HG02759 (cell line): ENCODE measurements around the gene C5.

ENCODE experiments used
- ATAC-seq: cut with Tn5 transposase; IDR thresholded peaks from one replicate; pipeline ENCODE4 v1.9.1; 2021; ENCODE audit warnings: mild to moderate bottlenecking, moderate library complexity; ENCODE audit not compliant: unreplicated experiment

Gene C5

DNA sequence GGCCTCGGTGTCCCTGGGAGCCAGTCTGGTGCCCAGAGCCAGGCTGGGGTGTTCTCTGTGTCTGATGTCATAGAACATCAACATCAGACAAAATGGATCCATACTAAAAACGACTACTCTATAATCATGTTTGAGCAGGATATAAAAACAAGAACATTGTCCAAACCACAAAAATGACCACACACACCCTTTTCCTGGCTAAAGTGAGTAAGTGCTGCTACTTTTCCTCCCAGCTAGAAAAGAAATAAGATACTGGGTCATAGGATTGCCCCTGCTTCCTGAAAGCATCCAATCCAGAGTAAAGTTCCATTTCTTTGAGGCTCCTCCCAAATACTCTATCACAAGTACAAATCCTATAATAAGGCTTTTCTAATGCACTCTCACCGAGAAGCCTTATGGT is 103.8 kb downstream of the C5 start:
- ATAC-seq: no peak

DNA sequence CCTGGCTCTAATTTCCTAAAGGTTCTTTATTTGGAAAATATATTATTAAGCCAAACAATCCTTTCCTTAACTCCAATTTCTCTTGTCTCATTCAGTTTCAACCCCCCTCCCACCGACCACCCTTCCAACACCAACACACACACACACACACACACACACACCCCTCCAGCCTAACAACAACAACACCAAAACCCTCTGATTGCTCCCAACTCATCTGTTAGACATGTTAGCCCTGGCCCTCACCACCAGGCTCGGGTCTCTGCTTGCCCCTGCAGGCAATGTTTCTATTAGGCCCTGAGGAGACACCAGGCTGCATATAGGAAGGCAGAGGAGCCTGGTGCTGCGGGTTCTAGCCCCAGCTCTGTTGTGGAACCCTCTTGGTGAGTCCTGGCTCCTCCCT is 105.1 kb downstream of the C5 start:
- ATAC-seq: no peak

DNA sequence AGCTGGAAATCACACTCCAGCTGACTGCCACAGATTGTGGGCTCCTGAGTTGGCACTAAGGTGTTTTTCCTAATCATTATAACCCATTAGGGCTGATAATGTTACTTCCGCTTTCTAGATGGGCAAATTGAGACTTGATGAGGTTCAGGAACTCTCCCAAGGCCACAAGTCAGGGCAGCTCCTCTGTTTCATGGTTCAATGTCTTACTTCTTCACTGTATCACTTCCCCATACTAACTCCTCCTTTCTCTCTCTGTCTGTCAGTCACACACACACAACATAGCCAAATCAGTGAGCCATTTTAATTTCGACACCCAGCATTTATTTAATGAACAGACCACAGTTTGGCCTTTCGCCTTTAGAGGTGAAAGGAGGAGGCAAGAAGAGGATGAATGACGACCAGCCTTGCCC is 105.6 kb downstream of the C5 start:
- peak; percentile 99 for ATAC-seq

DNA sequence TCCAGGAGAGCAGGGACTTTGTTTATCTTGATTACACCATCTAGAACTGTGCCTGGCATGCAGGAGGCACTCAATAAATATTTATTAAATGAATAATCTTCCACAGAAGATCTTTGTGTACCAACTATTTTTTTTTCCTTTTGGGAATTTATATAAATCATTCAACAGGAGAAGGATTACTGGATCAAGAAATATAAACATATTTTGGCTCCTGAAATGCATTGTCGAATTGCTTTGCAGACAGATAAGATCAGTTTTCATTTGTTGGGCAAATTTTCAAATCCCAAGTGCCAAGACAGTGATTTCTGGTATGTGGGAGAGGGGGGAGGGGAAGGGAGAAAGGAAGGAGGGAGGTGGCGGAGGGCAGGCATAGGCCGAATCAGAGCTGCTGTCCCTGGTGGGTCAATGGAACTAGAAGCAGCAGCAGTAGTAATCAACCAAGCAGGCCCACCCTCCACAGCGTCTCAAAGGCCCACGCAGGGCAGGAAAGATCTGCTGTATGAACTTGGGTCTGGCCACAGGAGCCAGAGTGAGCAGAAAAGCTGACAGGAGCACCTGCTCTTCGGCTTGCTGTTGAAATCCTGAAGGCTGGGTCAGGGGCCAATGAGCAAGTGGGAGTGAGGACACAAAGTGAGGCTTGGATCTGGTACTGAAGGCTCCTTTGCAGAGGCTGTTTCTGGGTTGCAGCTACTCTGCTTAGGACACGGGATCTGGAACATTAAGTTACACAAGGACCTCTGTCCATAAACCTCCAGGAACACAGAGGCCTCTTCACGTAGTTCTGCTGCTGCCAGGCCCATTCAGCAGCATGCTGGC is 107.7 kb downstream of the C5 start:
- no peak for ATAC-seq

DNA sequence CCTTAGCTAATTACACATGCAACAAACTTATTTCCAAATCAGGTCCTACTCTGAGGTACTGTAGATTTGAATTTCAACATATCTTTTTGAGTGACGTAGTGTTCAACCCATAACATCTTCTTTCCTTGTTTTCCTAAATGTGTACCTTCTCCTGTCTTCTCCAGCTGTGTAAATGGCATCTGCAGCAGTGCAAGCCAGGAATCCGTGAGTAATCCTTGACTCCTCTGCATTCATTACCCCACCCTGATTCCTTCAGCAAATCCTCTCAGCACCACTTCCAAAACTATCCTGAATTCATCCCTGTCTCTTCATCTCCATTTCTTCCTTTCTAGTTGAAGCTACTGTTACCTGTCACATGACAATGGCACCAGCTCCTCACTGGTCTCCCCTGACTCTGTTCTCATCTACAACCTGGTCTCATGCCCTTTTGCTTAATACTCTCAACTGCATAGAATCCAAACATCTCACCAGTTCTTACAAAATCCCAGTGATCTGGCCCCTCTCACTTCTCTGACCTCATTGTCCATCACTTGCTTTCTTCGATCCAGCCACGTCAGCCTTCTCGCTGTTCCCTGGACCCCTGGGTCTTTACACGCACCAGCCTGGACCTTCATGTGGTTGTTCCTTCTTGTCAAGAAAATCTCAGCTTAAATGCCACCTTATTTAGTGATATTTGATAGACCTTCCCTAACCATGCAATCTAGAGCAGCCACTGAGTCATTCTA is 108.9 kb downstream of the C5 start:
- no peak for ATAC-seq

DNA sequence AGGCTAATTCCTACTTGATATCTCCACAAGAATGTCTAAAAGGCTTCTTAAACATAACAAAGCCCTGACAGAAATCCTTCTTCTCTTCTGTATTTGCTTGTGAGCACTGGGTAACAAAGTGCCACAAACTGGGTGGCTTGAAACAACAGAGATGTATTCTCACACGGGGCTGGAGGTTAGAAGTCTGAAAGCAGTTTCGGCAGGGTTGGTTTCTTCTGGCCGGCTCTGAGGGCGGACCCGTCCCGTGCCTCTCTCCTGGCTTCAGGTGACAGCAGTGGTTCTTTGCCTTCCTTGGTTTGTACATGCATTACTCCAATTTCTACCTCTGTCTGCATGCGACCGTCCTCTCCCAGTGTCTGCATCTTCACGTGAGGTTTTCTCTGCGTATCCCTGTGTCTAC is 109.5 kb downstream of the C5 start:
- ATAC-seq: no peak

DNA sequence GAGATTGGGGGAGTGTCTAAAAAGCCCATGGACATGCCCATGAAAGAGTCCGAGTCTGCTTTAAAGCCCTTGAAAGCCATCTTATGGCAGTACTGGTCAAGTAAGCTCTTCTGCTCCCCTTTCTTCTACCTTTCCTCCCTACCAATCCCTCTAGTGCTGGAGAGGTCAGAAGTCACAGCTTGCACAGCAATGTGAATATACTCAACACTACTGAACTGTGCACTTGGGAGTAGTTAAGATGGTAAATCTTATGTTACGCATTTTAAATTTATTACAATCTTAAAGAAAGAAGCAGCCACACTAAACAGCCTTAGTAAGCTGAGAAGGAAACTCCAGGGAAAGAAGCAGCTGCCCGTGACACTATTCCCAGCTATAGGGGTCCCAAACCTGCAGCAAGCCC is 111.2 kb downstream of the C5 start:
- ATAC-seq: no peak

DNA sequence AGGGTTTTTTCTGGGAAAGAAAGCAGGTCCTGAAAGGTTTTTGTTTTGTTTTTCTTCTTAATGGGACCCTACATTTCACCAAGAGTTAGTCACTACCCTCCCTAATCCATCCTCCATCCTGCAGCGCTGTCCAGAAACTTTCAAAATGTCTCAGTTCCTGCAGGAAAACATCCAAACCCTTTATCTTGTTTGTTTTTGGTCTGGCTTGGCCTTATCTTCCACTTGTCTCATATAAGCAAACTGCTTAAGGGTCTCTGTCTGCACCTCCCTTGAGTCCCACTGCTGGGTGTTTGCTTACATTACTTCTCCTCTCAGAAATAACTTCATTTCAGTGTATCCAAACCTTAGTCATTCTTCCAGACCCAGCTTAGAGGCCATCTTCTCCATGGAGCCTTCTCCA is 112.5 kb downstream of the C5 start:
- ATAC-seq: no peak

DNA sequence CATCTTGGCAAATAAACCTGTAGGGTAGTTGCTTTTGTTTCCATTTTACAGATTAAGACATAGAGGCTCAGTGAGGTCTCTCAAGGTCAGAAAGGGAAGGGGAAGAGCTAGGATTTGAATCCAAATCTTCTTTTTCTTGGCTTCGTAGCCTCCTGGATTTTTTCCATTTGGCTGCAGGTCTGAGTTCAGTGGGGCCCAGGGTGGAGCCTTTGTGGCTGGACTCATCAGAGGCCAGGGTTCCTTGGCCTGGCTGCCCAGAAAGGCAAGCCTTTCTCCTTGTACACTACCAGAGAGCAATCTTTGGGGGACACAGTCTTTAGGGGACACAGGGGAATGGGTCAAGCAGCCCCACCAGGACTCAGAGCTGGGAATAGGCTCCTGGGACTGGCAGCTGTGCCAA is 112.9 kb downstream of the C5 start:
- no peak for ATAC-seq

DNA sequence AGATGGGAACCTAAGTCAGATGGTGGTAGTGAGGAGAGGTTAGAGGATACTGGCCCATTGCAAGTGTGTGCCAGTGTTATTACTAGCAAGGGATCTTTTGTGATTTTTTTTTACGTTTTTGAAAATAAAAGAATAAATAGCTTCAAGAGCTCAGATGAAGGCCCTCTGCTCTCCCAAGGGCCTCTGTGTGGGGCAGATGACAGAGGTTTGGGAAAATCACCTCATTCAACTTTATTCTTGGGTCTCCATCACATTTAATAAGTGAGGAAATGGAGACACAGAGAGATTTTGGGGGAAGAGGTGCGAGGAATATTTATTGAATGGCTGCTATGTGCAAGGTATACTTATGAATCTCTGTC is 113.3 kb downstream of the C5 start:
- no peak for ATAC-seq

DNA sequence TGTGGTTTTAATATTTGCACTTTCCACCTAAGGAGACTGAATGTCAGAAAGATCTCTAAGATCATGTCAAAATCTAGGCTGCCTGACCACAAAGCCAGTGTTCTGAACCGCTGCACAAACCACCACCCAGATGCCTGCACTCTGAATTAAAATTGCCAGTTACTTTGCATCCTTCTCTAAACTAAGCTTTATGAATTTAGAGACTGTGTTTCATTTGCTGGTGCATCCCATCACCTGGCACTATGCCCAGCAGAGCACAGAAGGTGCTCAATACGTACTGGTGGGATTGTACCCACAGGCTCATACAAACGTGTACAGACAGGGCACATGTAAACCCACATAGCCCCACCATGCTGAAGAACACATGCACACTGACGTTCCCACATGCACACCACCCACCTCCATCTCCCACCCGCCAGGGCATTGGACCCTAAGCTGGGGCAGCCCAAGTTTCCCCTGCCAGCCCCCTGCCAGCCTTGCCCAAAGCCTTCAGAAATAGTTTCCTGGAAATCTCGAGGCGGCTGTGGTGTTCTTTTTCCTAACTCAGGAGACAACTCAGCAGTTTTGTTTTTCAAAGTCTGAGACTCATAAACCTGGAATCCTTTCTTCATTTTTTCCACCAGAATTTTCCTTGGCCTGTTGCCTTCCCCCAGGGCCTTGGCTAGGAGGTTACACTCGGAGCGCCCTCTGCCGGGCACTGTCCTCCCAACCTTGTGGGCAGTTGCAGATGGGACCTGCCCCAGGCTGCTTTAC is 113.9 kb downstream of the C5 start:
- peak; percentile 43 for ATAC-seq

DNA sequence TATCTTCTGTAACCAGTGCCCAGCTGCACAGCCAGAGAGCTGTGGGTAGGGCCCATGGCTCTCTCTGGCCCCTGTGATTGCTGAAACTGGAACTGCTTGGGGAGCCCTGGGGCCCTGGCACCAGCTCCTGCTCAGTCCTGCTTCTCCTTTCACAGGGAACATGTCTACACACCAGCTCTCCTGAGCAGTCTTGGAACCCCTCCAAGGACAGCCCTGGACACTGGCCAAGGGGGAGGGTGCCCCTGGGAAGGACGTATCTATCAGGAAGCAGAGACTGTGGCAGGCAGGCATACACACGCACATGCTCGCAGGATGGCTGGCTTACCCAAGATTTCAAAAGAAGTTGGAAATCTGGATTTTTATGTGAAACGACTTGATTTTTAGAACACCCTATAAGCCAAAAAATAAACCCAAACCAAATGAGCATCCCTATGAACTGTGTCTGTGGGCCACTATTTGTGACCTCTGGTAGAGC is 114.7 kb downstream of the C5 start:
- ATAC-seq: no peak

DNA sequence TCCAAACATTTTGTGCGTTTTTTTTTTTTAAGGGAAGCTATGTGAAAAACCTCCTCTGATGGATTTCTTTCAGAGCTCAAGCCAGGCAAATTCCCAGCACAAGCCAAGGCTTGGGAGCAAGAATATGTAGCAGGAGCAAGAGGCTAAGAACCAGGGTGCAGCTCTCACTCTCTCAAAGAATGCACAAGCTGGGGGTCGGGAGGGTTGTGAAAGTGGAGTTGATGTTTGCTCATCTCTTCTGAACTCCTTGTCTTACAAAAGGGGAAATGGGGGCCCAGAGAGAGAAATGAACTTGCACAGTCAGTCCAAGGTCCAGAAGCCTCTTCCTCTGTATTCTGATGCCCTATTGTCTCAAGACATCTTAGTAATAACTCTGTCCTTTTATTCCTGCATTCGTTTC is 115.8 kb downstream of the C5 start:
- ATAC-seq: no peak

DNA sequence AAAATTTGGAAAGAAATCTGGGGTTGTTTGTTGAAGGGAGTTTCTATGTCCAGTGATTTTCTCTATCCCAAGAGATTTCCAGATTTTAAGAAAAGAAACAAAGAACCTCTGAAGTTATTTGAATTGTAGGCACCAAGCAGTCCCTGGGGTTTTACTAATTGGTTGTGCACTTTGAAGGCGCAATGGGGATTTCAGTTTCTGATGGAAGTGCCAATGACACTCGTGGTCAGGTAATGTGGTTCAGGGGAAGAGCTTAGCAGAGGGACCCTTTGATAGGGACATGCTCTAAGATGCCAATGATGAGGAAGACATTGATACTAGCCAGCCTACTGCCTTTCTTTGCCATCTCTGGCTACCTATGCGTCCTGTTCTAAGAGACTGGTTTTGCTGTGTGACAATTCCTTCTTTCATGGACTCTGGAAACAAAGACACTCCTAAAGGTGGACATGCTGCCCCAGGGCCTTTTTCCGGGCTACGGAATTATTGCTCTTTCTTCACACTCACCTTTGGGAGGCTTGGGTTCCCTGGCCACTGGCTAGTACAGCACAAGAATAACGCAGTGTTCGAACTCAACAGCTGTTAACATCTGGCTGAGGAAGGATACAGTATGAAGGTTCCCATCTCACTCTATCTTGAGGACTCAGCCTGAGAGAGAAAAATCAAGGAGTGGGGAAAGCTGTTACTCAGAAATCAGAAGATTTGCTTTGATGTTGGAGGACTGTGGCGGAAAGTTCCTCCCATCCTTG is 116.6 kb downstream of the C5 start:
- ATAC-seq: no peak

DNA sequence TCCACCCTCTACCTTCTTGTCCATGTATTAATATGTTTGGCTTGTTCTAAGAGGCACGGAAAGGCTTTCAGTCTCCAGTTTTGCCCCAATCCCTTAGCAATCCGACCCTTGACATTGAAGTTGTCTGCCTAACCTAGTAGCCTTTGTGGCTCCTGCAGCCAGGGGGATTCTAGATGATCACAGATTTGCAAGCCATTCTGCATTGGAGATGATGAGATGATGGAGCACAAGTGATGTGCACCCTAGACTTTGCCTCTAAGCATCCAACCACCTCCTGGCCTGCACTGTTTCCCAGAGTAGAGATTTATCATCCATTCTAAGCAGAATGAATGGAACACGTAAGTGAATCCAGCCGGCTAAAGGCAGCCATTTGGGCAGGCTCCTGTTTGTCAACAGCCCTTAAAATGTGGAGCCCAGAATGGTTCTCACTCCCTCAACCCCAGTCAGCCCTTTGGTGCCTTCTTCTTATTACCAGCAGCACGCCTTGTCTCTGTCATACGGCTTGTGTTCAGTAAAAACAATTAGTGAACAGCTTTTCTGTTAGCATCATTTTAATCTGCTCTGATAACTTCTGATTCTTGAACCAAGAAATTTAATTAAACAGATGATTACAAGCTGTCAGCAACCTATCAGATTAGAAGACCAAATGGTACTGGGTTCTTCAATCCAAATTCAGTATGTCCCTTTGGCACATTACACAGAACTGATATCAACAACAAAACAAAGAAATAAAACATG is 117.8 kb downstream of the C5 start:
- no peak for ATAC-seq

DNA sequence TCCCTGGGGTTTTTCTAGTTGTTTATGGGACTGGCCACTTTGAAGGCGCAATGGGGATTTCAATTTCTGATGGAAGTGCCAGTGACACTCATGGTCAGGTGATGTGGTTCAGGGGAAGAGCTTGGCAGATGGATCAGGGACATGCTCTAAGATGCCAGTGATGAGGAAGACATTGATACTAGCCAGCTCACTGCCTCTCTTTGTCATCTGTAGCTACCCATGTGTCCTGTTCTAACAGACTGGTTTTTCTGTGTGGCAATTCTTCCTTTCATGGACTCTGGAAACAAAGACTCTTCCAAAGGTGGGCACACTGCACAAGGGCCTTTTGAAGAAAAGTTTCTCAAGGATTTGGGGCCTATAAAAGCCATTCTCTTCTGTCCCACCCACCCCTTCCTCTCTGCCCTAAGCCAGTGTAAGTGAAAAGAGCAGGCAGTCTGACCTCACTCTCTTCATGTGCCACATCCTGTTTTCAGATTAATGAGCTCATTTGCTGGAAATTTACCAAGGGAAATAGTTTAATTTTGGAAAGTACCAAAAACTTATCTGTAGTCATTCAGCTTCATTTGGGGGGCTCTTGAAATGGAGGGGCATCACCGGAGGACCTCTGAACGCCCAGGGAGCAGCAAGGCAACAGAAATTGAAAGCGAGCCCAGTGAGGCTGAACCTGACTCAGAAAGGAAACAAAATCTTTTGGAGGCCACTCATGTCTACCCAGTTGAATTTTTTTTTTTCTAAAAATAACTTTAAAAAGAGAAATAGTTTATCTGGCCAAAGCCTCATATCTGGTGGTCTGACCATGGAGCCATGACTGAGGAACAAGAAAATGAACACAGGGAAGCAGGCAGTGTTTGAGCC is 118.6 kb downstream of the C5 start:
- ATAC-seq: peak; percentile 49

DNA sequence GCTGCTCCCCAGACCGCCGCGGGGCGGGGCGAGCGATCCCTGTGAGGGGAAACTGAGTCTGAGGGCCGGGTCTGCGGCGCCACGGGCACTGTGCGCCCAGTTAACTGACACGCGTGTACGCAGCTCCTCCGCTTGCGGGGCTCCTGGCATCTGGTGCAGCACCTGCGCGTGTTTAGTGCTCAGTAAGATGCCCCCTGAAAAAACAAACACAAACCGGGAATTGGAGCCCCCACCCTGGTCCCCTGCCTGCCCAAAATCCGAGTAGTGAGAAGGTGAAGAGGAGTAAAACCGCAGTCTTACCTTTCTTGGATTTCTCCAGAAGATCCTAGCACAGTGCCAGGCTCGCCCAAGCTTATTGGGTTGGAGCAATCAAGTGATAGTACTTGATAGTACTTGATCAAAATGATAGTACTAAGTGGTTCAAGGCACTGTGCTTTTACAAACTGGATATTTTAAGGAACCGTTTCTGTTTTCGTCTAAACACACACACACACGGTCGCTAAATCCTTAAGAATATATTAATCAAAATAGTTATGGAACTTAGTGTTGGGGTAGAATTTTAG is 120.8 kb downstream of the C5 start:
- no peak for ATAC-seq

DNA sequence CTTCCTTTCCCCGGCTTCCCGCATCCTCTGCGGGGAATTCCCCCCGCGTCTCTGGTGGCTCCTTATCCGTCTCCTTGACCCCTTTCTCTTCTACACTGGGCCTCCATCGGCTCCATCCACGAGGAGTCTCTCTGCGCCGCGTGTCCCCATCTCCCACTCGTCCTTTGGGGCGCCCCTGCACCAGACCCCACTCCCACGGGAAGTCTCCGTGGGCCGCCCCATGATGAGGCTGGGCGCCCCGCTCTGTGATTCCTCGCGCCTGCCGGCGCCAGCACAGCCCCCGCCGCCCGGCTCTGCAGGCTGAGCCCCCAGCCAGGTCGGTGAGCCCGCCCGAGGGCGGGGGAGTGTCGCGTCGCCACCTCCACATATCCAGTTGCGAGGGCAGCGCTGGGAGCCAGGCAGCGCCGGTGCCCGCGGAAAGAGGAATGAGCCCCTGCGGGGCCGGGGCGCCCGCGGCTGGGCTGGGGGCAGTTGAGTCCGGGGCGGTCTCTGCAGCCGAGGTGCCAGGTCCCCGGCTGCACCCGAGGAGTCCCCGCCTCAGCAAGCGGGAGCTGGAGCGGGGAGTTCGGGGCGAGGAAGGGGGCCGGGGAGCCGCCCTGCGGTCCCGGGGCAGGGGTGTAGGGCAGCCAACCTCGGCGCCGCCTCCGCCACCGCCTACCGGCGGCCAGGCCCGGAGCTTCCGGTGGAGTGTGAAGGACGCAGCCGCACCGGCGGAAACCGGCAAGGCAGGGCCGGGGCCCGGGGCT is 121.4 kb downstream of the C5 start:
- ATAC-seq: peak; percentile 37
